Mesenteric fat pad (tissue), 1 donor: ENCODE data around the gene MRPS30. TPM values are rescaled to one million over a fixed set of nuclear protein-coding genes. Genes with fewer than 3 reads are reported as not detected.
"Not testable (repeated sequence)": the region's sequence is repeated elsewhere in the genome, so short reads cannot be mapped to it uniquely, and the experiment has no call there.

Source experiments
- DNase-seq: peaks from one replicate; pipeline ENCODE4 v3.0.0-alpha.2; 2020; ENCODE audit warnings: low spot score
- total RNA-seq: library from RNA; stranded (reverse); fragmentation: NEBNext Ultra II Directional; extraction: Animal tissue kit (Norgen Biotek cat#: 25700); gene quantifications from one replicate; pipeline ENCODE4 v1.2.1, GENCODE V29; 2021
- donor health status: DM: yes; HTN: yes; CAD: no.

The MRPS30 gene
- total RNA-seq, 1 donor from 2014 or later = 28.5 TPM

DNA sequence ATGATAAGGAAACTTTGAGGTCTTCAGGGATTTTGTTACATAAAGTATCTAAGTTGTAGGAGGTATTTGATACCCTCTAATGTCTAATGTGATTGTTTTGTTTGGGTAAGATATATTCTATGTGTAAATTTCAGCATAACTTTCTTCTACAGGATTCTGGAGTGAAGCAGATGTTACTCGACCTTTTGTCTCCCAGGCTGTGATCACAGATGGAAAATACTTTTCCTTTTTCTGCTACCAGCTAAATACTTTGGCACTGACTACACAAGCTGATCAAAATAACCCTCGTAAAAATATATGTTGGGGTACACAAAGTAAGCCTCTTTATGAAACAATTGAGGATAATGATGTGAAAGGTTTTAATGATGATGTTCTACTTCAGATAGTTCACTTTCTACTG lies 6.0 kb downstream of the MRPS30 start:
- DNase-seq = no peak

- DNase-seq = no peak
These were observed 12.4 kb downstream of the MRPS30 start for GRCh38 chr5:44821164-44821563.

- DNase-seq = not testable (repeated sequence)
These were observed 15.9 kb downstream of the MRPS30 start for GRCh38 chr5:44824662-44825061.

GRCh38 chr5:44827681-44828080 lies 18.9 kb downstream of the MRPS30 start:
- no peak for DNase-seq

DNA sequence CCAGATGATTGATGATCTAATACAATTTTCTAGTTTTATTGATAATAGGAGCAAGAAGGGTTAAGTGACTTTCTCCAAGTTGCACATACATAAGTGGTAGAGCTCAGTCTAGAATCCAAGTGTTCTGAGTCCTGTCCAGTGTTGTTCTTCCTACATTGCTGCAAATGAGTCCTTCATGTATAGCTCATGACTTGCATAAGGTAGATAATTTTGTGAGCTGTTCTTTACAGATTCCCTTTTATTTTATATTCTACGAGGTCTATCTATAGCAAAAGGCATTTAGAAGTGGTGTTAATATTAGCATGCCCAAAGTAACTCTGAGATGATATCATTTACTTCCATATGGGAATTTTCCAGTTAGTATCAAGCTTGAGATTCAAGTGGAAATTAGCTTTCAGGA lies 20.0 kb downstream of the MRPS30 start:
- DNase-seq = no peak

DNA sequence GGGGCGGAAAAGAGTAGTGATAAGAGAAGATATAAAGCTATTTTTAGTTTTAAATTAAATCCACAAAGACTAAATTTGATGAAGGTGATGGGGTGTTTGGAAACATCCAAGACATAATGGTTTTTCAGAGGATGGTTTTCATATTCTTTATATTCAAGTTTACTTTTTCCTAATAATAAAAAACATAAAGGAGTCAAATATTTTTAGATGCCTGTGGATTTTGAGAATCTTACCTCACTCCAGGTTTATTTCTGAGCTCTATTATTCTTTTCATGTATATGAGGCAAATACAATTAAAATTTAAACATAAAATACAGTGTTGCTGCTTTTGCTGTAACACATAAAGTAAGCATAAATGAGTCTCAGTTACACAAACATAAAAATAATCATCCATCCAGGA lies 22.2 kb downstream of the MRPS30 start:
- DNase-seq = no peak

- no peak for DNase-seq
These were observed 24.5 kb downstream of the MRPS30 start for GRCh38 chr5:44833249-44833648.

DNA sequence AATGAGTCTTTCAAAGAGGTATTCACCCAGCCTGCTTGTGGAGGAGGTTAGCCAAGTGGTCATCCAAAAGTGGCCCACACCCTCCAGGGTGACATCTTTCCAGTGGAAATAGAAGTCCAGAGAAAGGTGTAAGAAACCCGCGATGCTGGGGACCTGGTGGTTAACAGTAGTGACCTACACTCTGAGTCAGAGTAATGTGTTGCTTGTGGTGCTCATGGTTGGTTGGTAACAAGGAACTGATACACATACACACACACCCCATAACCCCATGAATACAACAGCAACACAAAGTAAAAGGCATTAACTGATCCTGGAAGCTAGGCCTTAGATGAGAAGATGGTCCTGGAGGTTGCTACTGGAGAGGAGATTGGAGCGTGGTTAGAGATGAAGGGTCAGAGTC lies 26.9 kb downstream of the MRPS30 start:
- no peak for DNase-seq

DNA sequence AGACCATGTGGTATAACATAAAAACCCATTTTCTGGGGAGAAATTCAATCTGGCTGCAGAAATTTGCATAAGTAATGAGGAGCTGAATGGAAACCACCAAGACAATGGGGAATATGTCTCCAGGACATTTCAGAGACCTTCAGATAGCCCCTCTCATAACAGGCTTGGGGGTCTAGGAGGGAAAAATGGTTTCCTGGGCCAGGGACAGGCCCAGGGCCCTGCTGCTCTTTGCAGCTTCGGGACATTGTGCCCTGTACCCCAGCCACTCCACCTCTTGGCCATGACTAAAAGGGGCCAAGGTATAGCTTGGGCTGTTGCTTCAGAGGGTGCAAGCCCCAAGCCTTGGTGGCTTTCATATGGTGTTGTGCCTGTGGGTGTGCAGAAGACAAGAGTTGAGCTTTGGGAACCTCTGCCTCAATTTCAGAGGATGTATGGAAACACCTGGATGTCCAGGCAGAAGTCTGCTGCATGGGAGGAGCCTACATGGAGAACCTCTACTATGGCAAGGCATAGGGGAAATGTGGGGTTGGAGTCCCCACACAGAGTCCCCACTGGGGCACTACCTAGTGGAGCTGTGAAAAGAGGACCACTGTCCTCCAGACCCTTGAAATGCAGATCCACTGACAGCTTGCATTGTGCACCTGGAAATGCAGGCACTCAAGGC lies 30.4 kb downstream of the MRPS30 start:
- DNase-seq = no peak

GRCh38 chr5:44842496-44843282 lies 33.9 kb downstream of the MRPS30 start:
- no peak for DNase-seq

DNA sequence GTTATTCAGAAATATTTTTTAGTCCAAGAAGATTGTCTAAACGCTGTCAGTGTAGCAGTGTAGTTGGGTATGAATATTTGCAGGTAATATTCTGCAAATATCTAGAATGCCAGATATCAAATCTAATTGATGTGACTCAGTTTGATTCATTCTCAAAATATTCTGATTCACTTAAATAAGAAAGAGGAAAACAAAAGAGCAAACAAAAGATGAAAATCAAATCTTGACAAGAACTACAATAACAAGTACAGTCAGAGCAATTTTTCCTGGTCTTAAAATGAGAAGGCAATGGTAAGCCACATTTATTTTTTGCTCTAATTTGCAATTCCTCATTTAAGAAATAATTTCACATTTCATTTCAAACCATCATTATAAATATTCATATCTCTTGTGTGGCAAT lies 36.0 kb downstream of the MRPS30 start:
- DNase-seq = no peak

DNA sequence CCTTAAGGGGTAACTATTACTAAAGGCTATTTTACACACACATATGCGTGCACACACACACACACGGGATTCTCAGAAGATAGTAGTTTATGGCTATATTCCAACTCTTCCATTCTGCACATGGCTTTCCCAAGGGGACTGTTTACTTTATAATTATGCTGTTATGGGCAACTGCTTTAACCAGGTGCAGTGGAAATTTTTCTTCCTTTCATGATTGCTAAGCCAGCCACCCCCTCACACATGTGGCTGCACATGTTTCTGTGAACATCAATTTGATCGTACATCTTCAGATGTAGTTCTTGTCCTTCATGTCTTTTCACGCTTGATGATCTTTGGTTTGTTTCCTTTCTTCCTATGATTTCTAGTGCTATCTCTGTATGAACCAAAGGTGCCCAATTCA lies 37.0 kb downstream of the MRPS30 start:
- no peak for DNase-seq

DNA sequence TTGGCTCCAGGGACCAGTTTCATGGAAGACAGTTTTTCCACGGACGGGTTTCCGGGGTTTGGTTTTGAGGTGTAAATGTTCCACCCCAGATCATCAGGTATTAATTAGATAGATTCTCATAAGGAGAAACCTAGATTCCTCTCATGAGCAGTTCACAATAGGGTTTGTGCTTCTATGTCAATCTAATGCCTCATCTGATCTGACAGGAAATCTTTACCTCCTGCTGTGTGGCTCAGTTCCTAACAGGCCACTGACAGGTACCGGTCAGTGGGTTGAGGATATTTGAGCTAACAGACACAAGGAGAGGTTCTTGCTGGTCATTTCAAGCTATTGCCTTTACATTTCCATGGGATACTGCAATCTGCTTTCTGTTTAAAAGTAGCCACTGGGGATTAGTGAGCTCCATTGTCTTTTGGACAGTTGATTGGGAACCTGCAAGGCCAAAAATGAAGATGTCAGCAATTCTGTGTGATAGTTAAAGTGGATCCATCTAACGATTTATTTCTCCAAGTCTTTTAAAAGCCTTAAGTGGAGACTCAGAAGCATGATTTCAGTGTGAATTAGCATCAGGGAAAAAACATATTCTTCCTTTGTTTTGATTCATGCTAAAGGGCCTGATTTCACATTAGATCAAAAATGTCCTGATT lies 38.6 kb downstream of the MRPS30 start:
- no peak for DNase-seq

DNA sequence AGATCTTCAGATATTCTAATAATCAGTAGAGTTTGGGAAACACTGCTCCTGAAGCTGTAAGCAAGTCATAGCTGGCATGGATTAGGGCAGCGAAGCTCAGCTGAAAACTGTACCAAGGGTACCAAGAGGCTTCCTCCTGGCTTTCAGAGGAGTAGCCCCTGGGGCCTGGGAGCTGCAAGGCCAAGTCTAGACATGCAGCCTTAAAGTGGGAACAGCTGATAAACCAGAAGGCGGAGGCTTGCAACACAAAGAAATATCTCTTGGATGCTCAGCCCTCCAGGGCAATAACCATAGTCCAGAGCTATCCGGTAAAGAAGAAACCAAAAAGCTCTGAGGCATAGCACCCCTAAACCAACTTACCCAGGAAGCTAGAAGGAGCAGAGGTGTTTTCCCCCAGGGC lies 51.5 kb downstream of the MRPS30 start:
- no peak for DNase-seq

GRCh38 chr5:44862808-44863207 lies 54.1 kb downstream of the MRPS30 start:
- no peak for DNase-seq
